ENCODE measurements around the gene CASK. TPM values are rescaled to one million over a fixed set of nuclear protein-coding genes. Genes with fewer than 3 reads are reported as not detected.

The CASK gene
- total RNA-seq, 1 donor from 2014 or later = 18.8 TPM

GRCh38 chrX:41857670-41858069, 65.7 kb downstream of the CASK start:
- intact Hi-C loops (cut with DNase I) = no loop called here
- no peak for DNase-seq (ENCODE audit: low spot score)

GRCh38 chrX:41846714-41847113, 76.6 kb downstream of the CASK start:
- DNase-seq (ENCODE audit: low spot score) = no peak
- intact Hi-C loops (cut with DNase I) = no loop called here

GRCh38 chrX:41837270-41837944, 85.9 kb downstream of the CASK start:
- intact Hi-C loops (cut with DNase I) = no loop called here

GRCh38 chrX:41828826-41829225, 94.5 kb downstream of the CASK start:
- intact Hi-C loops (cut with DNase I) = no loop called here

More at GRCh38 chrX:41837270-41837944, 85.9 kb downstream of the CASK start:
- no peak for DNase-seq (ENCODE audit: low spot score)

GRCh38 chrX:41827886-41828285, 95.5 kb downstream of the CASK start:
- intact Hi-C loops (cut with DNase I) = no loop called here
- DNase-seq (ENCODE audit: low spot score) = no peak

More at GRCh38 chrX:41828826-41829225, 94.5 kb downstream of the CASK start:
- DNase-seq (ENCODE audit: low spot score) = no peak

- DNase-seq (ENCODE audit: low spot score) = no peak
- intact Hi-C loops (cut with DNase I) = no loop called here
Measured at GRCh38 chrX:41825796-41826195, 97.6 kb downstream of the CASK start.

GRCh38 chrX:41824551-41824950, 98.8 kb downstream of the CASK start:
- intact Hi-C loops (cut with DNase I) = no loop called here
- no peak for DNase-seq (ENCODE audit: low spot score)

GRCh38 chrX:41823402-41823801, 100.0 kb downstream of the CASK start:
- intact Hi-C loops (cut with DNase I) = no loop called here

GRCh38 chrX:41822892-41823291, 100.5 kb downstream of the CASK start:
- DNase-seq (ENCODE audit: low spot score) = no peak
- intact Hi-C loops (cut with DNase I) = no loop called here

More at GRCh38 chrX:41823402-41823801, 100.0 kb downstream of the CASK start:
- DNase-seq (ENCODE audit: low spot score) = no peak

GRCh38 chrX:41808047-41808446, 115.3 kb downstream of the CASK start:
- DNase-seq (ENCODE audit: low spot score) = no peak
- intact Hi-C loops (cut with DNase I) = no loop called here

- intact Hi-C loops (cut with DNase I) = no loop called here
Measured at GRCh38 chrX:41802958-41803357, 120.4 kb downstream of the CASK start.

GRCh38 chrX:41799661-41800060, 123.7 kb downstream of the CASK start:
- DNase-seq (ENCODE audit: low spot score) = no peak
- intact Hi-C loops (cut with DNase I) = loop anchor here (5.0 kb wide), 1 partner anchor 1758 kb away; no protein-coding TSS in a partner anchor

More at GRCh38 chrX:41802958-41803357, 120.4 kb downstream of the CASK start:
- DNase-seq (ENCODE audit: low spot score) = no peak

GRCh38 chrX:41796577-41796976, 126.8 kb downstream of the CASK start:
- intact Hi-C loops (cut with DNase I) = loop anchor here (5.0 kb wide), 1 partner anchor 1761 kb away; no protein-coding TSS in a partner anchor

GRCh38 chrX:41796046-41796445, 127.3 kb downstream of the CASK start:
- intact Hi-C loops (cut with DNase I) = loop anchor here (5.0 kb wide), 1 partner anchor 1761 kb away; no protein-coding TSS in a partner anchor
- no peak for DNase-seq (ENCODE audit: low spot score)

More at GRCh38 chrX:41796577-41796976, 126.8 kb downstream of the CASK start:
- no peak for DNase-seq (ENCODE audit: low spot score)

- DNase-seq (ENCODE audit: low spot score) = no peak
- intact Hi-C loops (cut with DNase I) = no loop called here
Measured at GRCh38 chrX:41789374-41789773, 134.0 kb downstream of the CASK start.

- DNase-seq (ENCODE audit: low spot score) = no peak
- intact Hi-C loops (cut with DNase I) = no loop called here
Measured at GRCh38 chrX:41785685-41786084, 137.7 kb downstream of the CASK start.

- DNase-seq (ENCODE audit: low spot score) = no peak
- intact Hi-C loops (cut with DNase I) = no loop called here
Measured at GRCh38 chrX:41781500-41781899, 141.9 kb downstream of the CASK start.

GRCh38 chrX:41779941-41780340, 143.4 kb downstream of the CASK start:
- DNase-seq (ENCODE audit: low spot score) = no peak
- intact Hi-C loops (cut with DNase I) = no loop called here

- intact Hi-C loops (cut with DNase I) = no loop called here
- no peak for DNase-seq (ENCODE audit: low spot score)
Measured at GRCh38 chrX:41779030-41779564, 144.3 kb downstream of the CASK start.

- intact Hi-C loops (cut with DNase I) = no loop called here
- no peak for DNase-seq (ENCODE audit: low spot score)
Measured at GRCh38 chrX:41761702-41762101, 161.7 kb downstream of the CASK start.

- no peak for DNase-seq (ENCODE audit: low spot score)
- intact Hi-C loops (cut with DNase I) = no loop called here
Measured at GRCh38 chrX:41761169-41761568, 162.2 kb downstream of the CASK start.
